Mammary epithelial cell (primary cell): ENCODE measurements around the gene KDM6B.

Experiments used
- EZH2 ChIP-seq: IDR thresholded peaks from 2 replicates; pipeline ENCODE4 v1.6.1; 2012; ENCODE audit warnings: low read length, inconsistent platforms, borderline replicate concordance
- TF ChIP-seq, protein P1 (sequence below), 2 donors: IDR thresholded peaks in 1 of 2; conservative IDR thresholded peaks in 1 of 2; 2 replicates each; pipeline ENCODE4 v1.5.1; 2011 to 2012; ENCODE audit warnings: inconsistent platforms in 2 of 2, low read length in 2 of 2, mild to moderate bottlenecking in 2 of 2, control low read depth in 1 of 2, low read depth in 1 of 2; ENCODE audit not compliant: insufficient read depth in 1 of 2; ENCODE audit errors: extremely low read depth in 1 of 2

- TF ChIP-seq, protein P1, sequence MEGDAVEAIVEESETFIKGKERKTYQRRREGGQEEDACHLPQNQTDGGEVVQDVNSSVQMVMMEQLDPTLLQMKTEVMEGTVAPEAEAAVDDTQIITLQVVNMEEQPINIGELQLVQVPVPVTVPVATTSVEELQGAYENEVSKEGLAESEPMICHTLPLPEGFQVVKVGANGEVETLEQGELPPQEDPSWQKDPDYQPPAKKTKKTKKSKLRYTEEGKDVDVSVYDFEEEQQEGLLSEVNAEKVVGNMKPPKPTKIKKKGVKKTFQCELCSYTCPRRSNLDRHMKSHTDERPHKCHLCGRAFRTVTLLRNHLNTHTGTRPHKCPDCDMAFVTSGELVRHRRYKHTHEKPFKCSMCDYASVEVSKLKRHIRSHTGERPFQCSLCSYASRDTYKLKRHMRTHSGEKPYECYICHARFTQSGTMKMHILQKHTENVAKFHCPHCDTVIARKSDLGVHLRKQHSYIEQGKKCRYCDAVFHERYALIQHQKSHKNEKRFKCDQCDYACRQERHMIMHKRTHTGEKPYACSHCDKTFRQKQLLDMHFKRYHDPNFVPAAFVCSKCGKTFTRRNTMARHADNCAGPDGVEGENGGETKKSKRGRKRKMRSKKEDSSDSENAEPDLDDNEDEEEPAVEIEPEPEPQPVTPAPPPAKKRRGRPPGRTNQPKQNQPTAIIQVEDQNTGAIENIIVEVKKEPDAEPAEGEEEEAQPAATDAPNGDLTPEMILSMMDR (conservative IDR thresholded peaks at IDR 0.05 in 1 of 2, IDR thresholded peaks at IDR 0.05 in 1 of 2; ENCODE audit: extremely low read depth in 1 of 2, insufficient read depth in 1 of 2, low read depth in 1 of 2, low read length in 2 of 2): no peak
- no peak for TF ChIP-seq EZH2
These were observed 814 bp upstream of the KDM6B start for GRCh38 chr17:7833011-7833794.
